Measurements from ENCODE around the gene TFIP11.

The TFIP11 gene

GRCh38 chr22:26481112-26481693 is 31.1 kb downstream of the TFIP11 start:
- Histone ChIP-seq H3K4me3 (ENCODE audit: low read depth, low read length) (peak overlapping the region; percentile 2; the same call in 1 of the 2 replicates), H3K36me3 (peaks cover 9% of the 10 kb centered on the region), H3K27me3 (no peaks in the 10 kb centered on the region), H3K9me3 (no peaks in the 10 kb centered on the region), H3K4me1 (peaks cover 2% of the 10 kb centered on the region; the same call in 1 of the 2 replicates)
- no peak for TF ChIP-seq CTCF (IDR thresholded peaks at IDR 0.05; ENCODE audit: low read depth, low read length)
- DNase-seq, result no peak

- Histone ChIP-seq H3K27me3 (no peaks in the 10 kb centered on the region), H3K4me3 (ENCODE audit: low read depth, low read length) (no peak overlapping the region), H3K36me3 (peaks cover 9% of the 10 kb centered on the region), H3K4me1 (peaks cover 2% of the 10 kb centered on the region; the same call in 1 of the 2 replicates), H3K9me3 (no peaks in the 10 kb centered on the region)
- TF ChIP-seq CTCF (IDR thresholded peaks at IDR 0.05; ENCODE audit: low read depth, low read length), result no peak
- DNase-seq, result no peak
Measured at GRCh38 chr22:26480611-26480932, 31.7 kb downstream of the TFIP11 start.

GRCh38 chr22:26479792-26480610 is 32.3 kb downstream of the TFIP11 start:
- H3K4me1 ChIP-seq, result peaks cover 2% of the 10 kb centered on the region; the same call in 1 of the 2 replicates
- no peaks in the 10 kb centered on the region for H3K27me3 ChIP-seq
- no peaks in the 10 kb centered on the region for H3K9me3 ChIP-seq
- DNase-seq, result no peak
- TF ChIP-seq CTCF (IDR thresholded peaks at IDR 0.05; ENCODE audit: low read depth, low read length), result no peak
- peaks cover 9% of the 10 kb centered on the region for H3K36me3 ChIP-seq
- H3K4me3 ChIP-seq (ENCODE audit: low read depth, low read length), result peak overlapping the region; percentile 2

GRCh38 chr22:26479043-26479791 is 33.1 kb downstream of the TFIP11 start:
- Histone ChIP-seq H3K4me3 (ENCODE audit: low read depth, low read length) (peak overlapping the region; percentile 2), H3K36me3 (peaks cover 9% of the 10 kb centered on the region), H3K27me3 (no peaks in the 10 kb centered on the region), H3K4me1 (peaks cover 2% of the 10 kb centered on the region; the same call in 1 of the 2 replicates), H3K9me3 (no peaks in the 10 kb centered on the region)
- no peak for DNase-seq
- TF ChIP-seq CTCF (IDR thresholded peaks at IDR 0.05; ENCODE audit: low read depth, low read length), result no peak

GRCh38 chr22:26477341-26477731 is 34.9 kb downstream of the TFIP11 start:
- no peaks in the 10 kb centered on the region for H3K9me3 ChIP-seq
- DNase-seq, result no peak
- no peak for TF ChIP-seq CTCF (IDR thresholded peaks at IDR 0.05; ENCODE audit: low read depth, low read length)
- peaks cover 2% of the 10 kb centered on the region; the same call in 1 of the 2 replicates for H3K4me1 ChIP-seq
- no peak overlapping the region for H3K4me3 ChIP-seq (ENCODE audit: low read depth, low read length)
- no peaks in the 10 kb centered on the region for H3K27me3 ChIP-seq
- H3K36me3 ChIP-seq, result peaks cover 19% of the 10 kb centered on the region

Data from BE2C (cell line).